Measurements from ENCODE around the gene BACE1. TPM values are rescaled to one million over a fixed set of nuclear protein-coding genes. Genes with fewer than 3 reads are reported as not detected.

BACE1 gene
- total RNA-seq, 1 experiment from 2014 or later: 9.6 TPM

DNA sequence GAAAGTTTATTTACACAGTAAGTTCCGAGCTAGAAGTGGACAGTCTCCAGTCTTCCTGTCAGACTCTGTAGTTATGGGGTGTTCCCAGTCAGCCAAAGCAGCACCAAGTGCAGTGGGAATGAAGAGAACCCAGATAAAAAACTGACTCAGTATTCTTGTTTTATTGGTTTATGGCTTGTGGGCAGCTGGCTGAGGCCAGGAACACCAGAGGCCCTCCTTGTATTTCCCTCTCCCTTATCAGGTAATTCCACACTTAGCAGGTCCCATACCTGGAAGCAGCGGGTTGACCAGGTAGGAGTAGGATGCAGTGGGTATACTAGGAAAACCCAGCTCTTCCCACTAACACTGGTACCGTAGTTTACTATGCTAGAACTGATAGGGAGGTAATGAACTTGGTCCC, 28.4 kb downstream of the BACE1 start:
- TF ChIP-seq, protein P1, sequence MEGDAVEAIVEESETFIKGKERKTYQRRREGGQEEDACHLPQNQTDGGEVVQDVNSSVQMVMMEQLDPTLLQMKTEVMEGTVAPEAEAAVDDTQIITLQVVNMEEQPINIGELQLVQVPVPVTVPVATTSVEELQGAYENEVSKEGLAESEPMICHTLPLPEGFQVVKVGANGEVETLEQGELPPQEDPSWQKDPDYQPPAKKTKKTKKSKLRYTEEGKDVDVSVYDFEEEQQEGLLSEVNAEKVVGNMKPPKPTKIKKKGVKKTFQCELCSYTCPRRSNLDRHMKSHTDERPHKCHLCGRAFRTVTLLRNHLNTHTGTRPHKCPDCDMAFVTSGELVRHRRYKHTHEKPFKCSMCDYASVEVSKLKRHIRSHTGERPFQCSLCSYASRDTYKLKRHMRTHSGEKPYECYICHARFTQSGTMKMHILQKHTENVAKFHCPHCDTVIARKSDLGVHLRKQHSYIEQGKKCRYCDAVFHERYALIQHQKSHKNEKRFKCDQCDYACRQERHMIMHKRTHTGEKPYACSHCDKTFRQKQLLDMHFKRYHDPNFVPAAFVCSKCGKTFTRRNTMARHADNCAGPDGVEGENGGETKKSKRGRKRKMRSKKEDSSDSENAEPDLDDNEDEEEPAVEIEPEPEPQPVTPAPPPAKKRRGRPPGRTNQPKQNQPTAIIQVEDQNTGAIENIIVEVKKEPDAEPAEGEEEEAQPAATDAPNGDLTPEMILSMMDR (IDR thresholded peaks at IDR 0.05; ENCODE audit: unreplicated experiment): no peak
- CTCF ChIA-PET: no interaction called here
- DNase-seq: no peak
- Mint-ChIP-seq H3K27ac (ENCODE audit: unreplicated experiment) (no peak overlapping the region), H3K36me3 (ENCODE audit: insufficient read depth, unreplicated experiment) (peaks cover under 1% of the 10 kb centered on the region), H3K27me3 (ENCODE audit: unreplicated experiment) (no peaks in the 10 kb centered on the region), H3K4me3 (ENCODE audit: low read depth, unreplicated experiment) (no peak overlapping the region), H3K4me1 (ENCODE audit: low read depth, unreplicated experiment) (no peaks in the 10 kb centered on the region), H3K9me3 (ENCODE audit: low read depth, unreplicated experiment) (no peaks in the 10 kb centered on the region)
- BruUV-seq (replicated peaks): no TSS peak
- intact Hi-C loops (cut with micrococcal nuclease; ENCODE audit: unreplicated experiment): no loop called here

DNA sequence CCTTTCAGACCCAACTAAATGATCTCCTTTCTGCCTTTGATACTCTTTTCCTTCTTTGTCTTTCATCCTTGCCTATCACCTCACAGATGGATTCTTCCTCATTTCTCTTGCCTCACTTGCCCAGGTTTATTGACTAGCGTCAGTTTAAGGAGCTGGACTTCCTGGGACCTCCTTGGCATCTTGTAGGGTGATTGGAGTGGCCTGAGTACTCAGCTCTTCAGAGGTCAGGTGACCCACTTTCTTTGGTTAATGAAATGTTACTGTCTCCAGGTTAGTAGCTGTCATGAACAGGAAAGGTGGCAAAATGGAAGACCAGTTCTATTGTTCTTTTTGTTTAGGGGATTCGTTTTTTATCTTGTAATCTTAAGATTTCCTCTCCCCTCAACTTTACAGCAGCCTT, 29.5 kb downstream of the BACE1 start:
- no peak for DNase-seq
- Mint-ChIP-seq H3K4me3 (ENCODE audit: low read depth, unreplicated experiment) (no peak overlapping the region), H3K27me3 (ENCODE audit: unreplicated experiment) (no peaks in the 10 kb centered on the region), H3K27ac (ENCODE audit: unreplicated experiment) (no peak overlapping the region), H3K9me3 (ENCODE audit: low read depth, unreplicated experiment) (no peaks in the 10 kb centered on the region), H3K36me3 (ENCODE audit: insufficient read depth, unreplicated experiment) (no peaks in the 10 kb centered on the region), H3K4me1 (ENCODE audit: low read depth, unreplicated experiment) (no peaks in the 10 kb centered on the region)
- BruUV-seq (replicated peaks): no TSS peak
- intact Hi-C loops (cut with micrococcal nuclease; ENCODE audit: unreplicated experiment): no loop called here
- CTCF ChIA-PET: no interaction called here
- TF ChIP-seq, protein P1 (IDR thresholded peaks at IDR 0.05; ENCODE audit: unreplicated experiment): no peak

DNA sequence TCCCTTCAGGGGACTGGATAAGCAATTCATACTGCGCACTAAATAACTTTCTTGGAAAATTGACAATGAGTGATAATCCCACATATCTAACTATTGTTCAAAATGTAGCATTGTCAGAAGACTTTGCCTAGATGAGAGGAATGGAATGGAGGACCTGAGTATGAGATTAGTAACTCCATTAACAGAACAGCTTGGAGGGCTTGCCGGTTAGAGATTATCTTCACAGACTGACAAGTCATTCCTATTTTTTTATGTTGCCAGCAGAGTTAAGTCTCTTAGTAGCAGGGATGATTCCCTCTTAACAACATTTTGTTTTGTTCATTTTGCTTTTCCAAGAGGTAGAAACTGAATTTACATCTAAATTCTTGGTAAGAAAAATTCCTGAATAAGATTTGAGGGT, 32.0 kb downstream of the BACE1 start:
- H3K9me3 Mint-ChIP-seq (ENCODE audit: low read depth, unreplicated experiment): no peaks in the 10 kb centered on the region
- no peak overlapping the region for H3K4me3 Mint-ChIP-seq (ENCODE audit: low read depth, unreplicated experiment)
- H3K4me1 Mint-ChIP-seq (ENCODE audit: low read depth, unreplicated experiment): no peaks in the 10 kb centered on the region
- H3K27ac Mint-ChIP-seq (ENCODE audit: unreplicated experiment): no peak overlapping the region
- intact Hi-C loops (cut with micrococcal nuclease; ENCODE audit: unreplicated experiment): no loop called here
- DNase-seq: no peak
- BruUV-seq (replicated peaks): no TSS peak
- no peaks in the 10 kb centered on the region for H3K27me3 Mint-ChIP-seq (ENCODE audit: unreplicated experiment)
- TF ChIP-seq, protein P1 (IDR thresholded peaks at IDR 0.05; ENCODE audit: unreplicated experiment): no peak
- H3K36me3 Mint-ChIP-seq (ENCODE audit: insufficient read depth, unreplicated experiment): no peaks in the 10 kb centered on the region
- CTCF ChIA-PET: no interaction called here

DNA sequence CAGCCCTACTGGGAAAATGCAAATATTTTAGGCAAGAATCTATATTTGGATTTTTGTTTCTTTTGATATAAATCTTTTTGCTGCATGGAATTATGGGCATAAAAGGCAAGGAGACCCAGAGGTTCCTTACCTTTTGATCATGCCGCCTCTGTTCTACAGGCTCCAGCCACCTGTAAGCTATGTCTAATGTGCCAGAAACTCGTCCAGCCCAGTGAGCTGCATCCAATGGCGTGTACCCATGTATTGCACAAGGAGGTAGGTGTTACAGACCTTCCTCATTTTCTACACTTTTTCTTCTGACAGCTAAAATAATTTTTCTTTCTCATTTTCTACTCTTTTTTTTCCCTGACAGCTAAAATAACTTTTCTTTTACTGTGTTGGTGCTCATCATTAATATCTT, 33.1 kb downstream of the BACE1 start:
- intact Hi-C loops (cut with micrococcal nuclease; ENCODE audit: unreplicated experiment): no loop called here
- BruUV-seq (replicated peaks): no TSS peak
- no peak overlapping the region for H3K4me3 Mint-ChIP-seq (ENCODE audit: low read depth, unreplicated experiment)
- H3K9me3 Mint-ChIP-seq (ENCODE audit: low read depth, unreplicated experiment): no peaks in the 10 kb centered on the region
- no peaks in the 10 kb centered on the region for H3K4me1 Mint-ChIP-seq (ENCODE audit: low read depth, unreplicated experiment)
- H3K27me3 Mint-ChIP-seq (ENCODE audit: unreplicated experiment): no peaks in the 10 kb centered on the region
- TF ChIP-seq, protein P1 (IDR thresholded peaks at IDR 0.05; ENCODE audit: unreplicated experiment): no peak
- no peaks in the 10 kb centered on the region for H3K36me3 Mint-ChIP-seq (ENCODE audit: insufficient read depth, unreplicated experiment)
- H3K27ac Mint-ChIP-seq (ENCODE audit: unreplicated experiment): no peak overlapping the region
- CTCF ChIA-PET: no interaction called here
- no peak for DNase-seq

DNA sequence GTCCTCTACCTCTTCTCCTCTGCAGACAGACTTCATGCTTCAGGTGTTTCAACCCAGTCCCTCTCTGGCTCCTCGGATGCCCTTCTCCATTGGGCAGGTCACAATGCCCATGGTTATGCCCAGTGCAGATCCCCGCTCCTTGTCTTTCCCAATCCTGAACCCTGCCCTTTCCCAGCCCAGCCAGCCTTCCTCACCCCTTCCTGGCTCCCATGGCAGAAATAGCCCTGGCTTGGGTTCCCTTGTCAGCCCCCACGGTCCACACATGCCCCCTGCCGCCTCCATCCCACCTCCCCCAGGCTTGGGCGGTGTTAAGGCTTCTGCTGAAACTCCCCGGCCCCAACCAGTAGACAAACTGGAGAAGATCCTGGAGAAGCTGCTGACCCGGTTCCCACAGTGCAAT, 34.2 kb downstream of the BACE1 start:
- H3K9me3 Mint-ChIP-seq (ENCODE audit: low read depth, unreplicated experiment): no peaks in the 10 kb centered on the region
- no peaks in the 10 kb centered on the region for H3K27me3 Mint-ChIP-seq (ENCODE audit: unreplicated experiment)
- intact Hi-C loops (cut with micrococcal nuclease; ENCODE audit: unreplicated experiment): no loop called here
- no peaks in the 10 kb centered on the region for H3K4me1 Mint-ChIP-seq (ENCODE audit: low read depth, unreplicated experiment)
- H3K36me3 Mint-ChIP-seq (ENCODE audit: insufficient read depth, unreplicated experiment): no peaks in the 10 kb centered on the region
- TSS peak; percentile 41 for BruUV-seq (replicated peaks)
- H3K27ac Mint-ChIP-seq (ENCODE audit: unreplicated experiment): no peak overlapping the region
- CTCF ChIA-PET: no interaction called here
- no peak overlapping the region for H3K4me3 Mint-ChIP-seq (ENCODE audit: low read depth, unreplicated experiment)
- DNase-seq: no peak
- TF ChIP-seq, protein P1 (IDR thresholded peaks at IDR 0.05; ENCODE audit: unreplicated experiment): no peak

Measured in Calu3 (cell line).